Measurements from ENCODE around the gene BRD2. TPM values are rescaled to one million over a fixed set of nuclear protein-coding genes. Genes with fewer than 3 reads are reported as not detected.

Gene BRD2
- total RNA-seq, 1 experiment from 2014 or later: 222 TPM

DNA sequence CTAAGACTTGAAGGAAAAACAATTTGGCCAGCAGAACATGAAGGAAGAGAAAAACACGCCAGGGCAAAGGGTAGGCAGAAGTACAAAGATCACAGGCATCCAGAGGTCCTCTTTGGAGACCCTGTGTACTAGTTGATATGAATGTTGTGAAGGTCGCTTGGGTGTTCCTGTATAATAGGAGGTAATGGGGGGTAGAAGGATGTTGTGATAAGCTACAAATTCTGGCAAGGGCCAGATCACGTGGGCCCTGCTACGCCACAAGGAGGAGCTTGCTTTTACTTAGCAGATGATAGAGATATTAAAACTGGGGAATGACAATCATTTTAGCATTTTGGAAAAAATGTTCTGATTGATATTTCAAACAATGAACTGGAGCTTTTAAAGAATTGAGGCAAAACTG, 14.6 kb upstream of the BRD2 start:
- no peak overlapping the region for H3K27ac Mint-ChIP-seq
- H3K27me3 Mint-ChIP-seq (ENCODE audit: low read depth): no peaks in the 10 kb centered on the region
- ChIA-PET CTCF (interaction anchor here (0.6 to 6.4 kb wide), 33 partner anchors 11 to 824 kb away, joined by 3 to 205 read pairs (median 7); partner anchors contain the start of genes BRD2, HLA-DMB, PSMB9 and TAP1), POLR2A (interaction anchor here (0.6 to 3.6 kb wide), 6 partner anchors 18 to 674 kb away, joined by 3 to 74 read pairs (median 8); partner anchors contain the start of gene TAP2)
- H3K36me3 Mint-ChIP-seq: no peaks in the 10 kb centered on the region
- peaks cover 20% of the 10 kb centered on the region for H3K4me1 Mint-ChIP-seq
- no peak overlapping the region for H3K4me3 Mint-ChIP-seq
- DNase-seq (ENCODE audit: low spot score) (no peak), ATAC-seq (no peak)
- TF ChIP-seq, protein P1, sequence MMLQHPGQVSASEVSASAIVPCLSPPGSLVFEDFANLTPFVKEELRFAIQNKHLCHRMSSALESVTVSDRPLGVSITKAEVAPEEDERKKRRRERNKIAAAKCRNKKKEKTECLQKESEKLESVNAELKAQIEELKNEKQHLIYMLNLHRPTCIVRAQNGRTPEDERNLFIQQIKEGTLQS (CRISPR knock-in tag; conservative IDR thresholded peaks at IDR 0.05): no peak
- TF ChIP-seq EMX1 (CRISPR knock-in tag; IDR thresholded peaks at IDR 0.05): no peak
- TF ChIP-seq E2F1 (CRISPR knock-in tag; IDR thresholded peaks at IDR 0.05): no peak
- TF ChIP-seq, protein P2, sequence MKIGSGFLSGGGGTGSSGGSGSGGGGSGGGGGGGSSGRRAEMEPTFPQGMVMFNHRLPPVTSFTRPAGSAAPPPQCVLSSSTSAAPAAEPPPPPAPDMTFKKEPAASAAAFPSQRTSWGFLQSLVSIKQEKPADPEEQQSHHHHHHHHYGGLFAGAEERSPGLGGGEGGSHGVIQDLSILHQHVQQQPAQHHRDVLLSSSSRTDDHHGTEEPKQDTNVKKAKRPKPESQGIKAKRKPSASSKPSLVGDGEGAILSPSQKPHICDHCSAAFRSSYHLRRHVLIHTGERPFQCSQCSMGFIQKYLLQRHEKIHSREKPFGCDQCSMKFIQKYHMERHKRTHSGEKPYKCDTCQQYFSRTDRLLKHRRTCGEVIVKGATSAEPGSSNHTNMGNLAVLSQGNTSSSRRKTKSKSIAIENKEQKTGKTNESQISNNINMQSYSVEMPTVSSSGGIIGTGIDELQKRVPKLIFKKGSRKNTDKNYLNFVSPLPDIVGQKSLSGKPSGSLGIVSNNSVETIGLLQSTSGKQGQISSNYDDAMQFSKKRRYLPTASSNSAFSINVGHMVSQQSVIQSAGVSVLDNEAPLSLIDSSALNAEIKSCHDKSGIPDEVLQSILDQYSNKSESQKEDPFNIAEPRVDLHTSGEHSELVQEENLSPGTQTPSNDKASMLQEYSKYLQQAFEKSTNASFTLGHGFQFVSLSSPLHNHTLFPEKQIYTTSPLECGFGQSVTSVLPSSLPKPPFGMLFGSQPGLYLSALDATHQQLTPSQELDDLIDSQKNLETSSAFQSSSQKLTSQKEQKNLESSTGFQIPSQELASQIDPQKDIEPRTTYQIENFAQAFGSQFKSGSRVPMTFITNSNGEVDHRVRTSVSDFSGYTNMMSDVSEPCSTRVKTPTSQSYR (CRISPR knock-in tag; IDR thresholded peaks at IDR 0.05): no peak
- no peak for TF ChIP-seq SOX15 (CRISPR knock-in tag; IDR thresholded peaks at IDR 0.05)
- TF ChIP-seq, protein P3, sequence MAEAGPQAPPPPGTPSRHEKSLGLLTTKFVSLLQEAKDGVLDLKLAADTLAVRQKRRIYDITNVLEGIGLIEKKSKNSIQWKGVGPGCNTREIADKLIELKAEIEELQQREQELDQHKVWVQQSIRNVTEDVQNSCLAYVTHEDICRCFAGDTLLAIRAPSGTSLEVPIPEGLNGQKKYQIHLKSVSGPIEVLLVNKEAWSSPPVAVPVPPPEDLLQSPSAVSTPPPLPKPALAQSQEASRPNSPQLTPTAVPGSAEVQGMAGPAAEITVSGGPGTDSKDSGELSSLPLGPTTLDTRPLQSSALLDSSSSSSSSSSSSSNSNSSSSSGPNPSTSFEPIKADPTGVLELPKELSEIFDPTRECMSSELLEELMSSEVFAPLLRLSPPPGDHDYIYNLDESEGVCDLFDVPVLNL (CRISPR knock-in tag; IDR thresholded peaks at IDR 0.05; ENCODE audit: borderline replicate concordance, low read depth): no peak
- TF ChIP-seq ZNF532 (CRISPR knock-in tag; IDR thresholded peaks at IDR 0.05; ENCODE audit: borderline replicate concordance): no peak
- TF ChIP-seq HMGXB4 (CRISPR knock-in tag; IDR thresholded peaks at IDR 0.05): no peak
- TF ChIP-seq ZNF317 (CRISPR knock-in tag; IDR thresholded peaks at IDR 0.05; ENCODE audit: borderline replicate concordance, low read depth): no peak
- TF ChIP-seq ZNF232 (CRISPR knock-in tag; IDR thresholded peaks at IDR 0.05): no peak
- no peak for TF ChIP-seq SP1 (CRISPR knock-in tag; conservative IDR thresholded peaks at IDR 0.05)
- no peak for TF ChIP-seq ZNF121 (CRISPR knock-in tag; IDR thresholded peaks at IDR 0.05)
- TF ChIP-seq, protein P4, sequence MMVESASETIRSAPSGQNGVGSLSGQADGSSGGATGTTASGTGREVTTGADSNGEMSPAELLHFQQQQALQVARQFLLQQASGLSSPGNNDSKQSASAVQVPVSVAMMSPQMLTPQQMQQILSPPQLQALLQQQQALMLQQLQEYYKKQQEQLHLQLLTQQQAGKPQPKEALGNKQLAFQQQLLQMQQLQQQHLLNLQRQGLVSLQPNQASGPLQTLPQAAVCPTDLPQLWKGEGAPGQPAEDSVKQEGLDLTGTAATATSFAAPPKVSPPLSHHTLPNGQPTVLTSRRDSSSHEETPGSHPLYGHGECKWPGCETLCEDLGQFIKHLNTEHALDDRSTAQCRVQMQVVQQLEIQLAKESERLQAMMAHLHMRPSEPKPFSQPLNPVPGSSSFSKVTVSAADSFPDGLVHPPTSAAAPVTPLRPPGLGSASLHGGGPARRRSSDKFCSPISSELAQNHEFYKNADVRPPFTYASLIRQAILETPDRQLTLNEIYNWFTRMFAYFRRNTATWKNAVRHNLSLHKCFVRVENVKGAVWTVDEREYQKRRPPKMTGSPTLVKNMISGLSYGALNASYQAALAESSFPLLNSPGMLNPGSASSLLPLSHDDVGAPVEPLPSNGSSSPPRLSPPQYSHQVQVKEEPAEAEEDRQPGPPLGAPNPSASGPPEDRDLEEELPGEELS (CRISPR knock-in tag; IDR thresholded peaks at IDR 0.05): no peak
- TF ChIP-seq ARID4B (CRISPR knock-in tag; IDR thresholded peaks at IDR 0.05; ENCODE audit: borderline replicate concordance): no peak
- TF ChIP-seq NFYB (CRISPR knock-in tag; conservative IDR thresholded peaks at IDR 0.05; ENCODE audit: low read depth): no peak
- no peak for TF ChIP-seq NFE2L1 (CRISPR knock-in tag; IDR thresholded peaks at IDR 0.05)
- TF ChIP-seq RELA (CRISPR knock-in tag; IDR thresholded peaks at IDR 0.05; ENCODE audit: borderline replicate concordance): no peak
- TF ChIP-seq NR3C1 (CRISPR knock-in tag; conservative IDR thresholded peaks at IDR 0.05; ENCODE audit: low read depth): no peak
- no peak for TF ChIP-seq OVOL2 (CRISPR knock-in tag; IDR thresholded peaks at IDR 0.05; ENCODE audit: borderline replicate concordance)
- no peak for TF ChIP-seq JAZF1 (CRISPR knock-in tag; IDR thresholded peaks at IDR 0.05)
- H3K9me3 Mint-ChIP-seq: no peaks in the 10 kb centered on the region

Data from WTC11 (cell line).